K562 (cell line): ENCODE results near the gene ZSWIM1. TPM values are rescaled to one million over a fixed set of nuclear protein-coding genes. Genes with fewer than 3 reads are reported as not detected.

Source experiments
- ATAC-seq: fragments of 200-7000 bp; cut with Tn5 transposase; 3 replicates; pipeline ENCODE4 v1.9.1; 2020; ENCODE audit warnings: moderate library complexity
- BruUV-seq: library from RNA; stranded (reverse); fragments of 400-500 nt; replicated peaks from 2 replicates; lab custom pipeline; 2021; lab: Mats Ljungman, UMichigan
- CTCF ChIA-PET: fragments of 300-600 bp; formaldehyde crosslinking; extraction: SDS; loops from one replicate; lab custom pipeline; 2021; ENCODE audit warnings: low intra/inter-chr PET ratio; lab: Yijun Ruan, JAX
- POLR2A ChIA-PET: fragments of 300-600, 350-650 bp; sonication (Branson Sonifier 250); formaldehyde crosslinking; extraction: SDS; loops from one replicate; lab custom pipeline; 2021; ENCODE audit warnings: antibody characterized with exemption, inconsistent platforms; lab: Yijun Ruan, JAX
- DNase-seq, 4 experiments: peaks; one replicate each; pipeline versions ENCODE4 v3.0.0 to v3.0.0-alpha.2; 2011 to 2018; ENCODE audit warnings: low spot score in 3 of 4, mixed read lengths in 3 of 4; ENCODE audit errors: extremely low read depth in 1 of 4
- FAIRE-seq: peaks from 2 replicates; lab custom pipeline; 2011; peaks lifted over from hg19 to GRCh38; lab: Jason Lieb, UNC
- H2AFZ ChIP-seq: 2 replicates; pipeline ENCODE4 v1.6.0; 2011; ENCODE audit warnings: low read depth, low read length, control low read depth, inconsistent platforms
- H3K27ac ChIP-seq: fragments of 200-600 bp; 3 replicates; pipeline ENCODE4 v1.8.0; 2011; ENCODE audit warnings: low read depth, mild to moderate bottlenecking, control low read depth, inconsistent platforms, low read length, moderate library complexity, mixed read lengths; ENCODE audit errors: extremely low read depth
- H3K27me3 ChIP-seq, 2 experiments: fragments of 300-600 bp in 1 of 2; 2 replicates in 1 of 2; 3 replicates in 1 of 2; pipeline versions ENCODE4 v1.6.0 to v1.8.0; 2011; ENCODE audit warnings: inconsistent platforms in 2 of 2, low read length in 2 of 2, mild to moderate bottlenecking in 1 of 2, mixed read lengths in 1 of 2, moderate library complexity in 1 of 2; ENCODE audit not compliant: control insufficient read depth in 2 of 2, insufficient read depth in 2 of 2
- H3K36me3 ChIP-seq: fragments of 300-600 bp; 3 replicates; pipeline ENCODE4 v1.8.0; 2011; ENCODE audit warnings: mild to moderate bottlenecking, low read length, inconsistent platforms; ENCODE audit not compliant: control insufficient read depth, insufficient read depth
- H3K4me1 ChIP-seq, 2 experiments: fragments of 200-600 bp in 1 of 2; replicated peaks in 1 of 2; 2 replicates in 1 of 2; 3 replicates in 1 of 2; pipeline versions ENCODE4 v1.5.1 to v1.8.0; 2011; ENCODE audit warnings: inconsistent platforms in 2 of 2, low read length in 2 of 2, mild to moderate bottlenecking in 1 of 2, mixed read lengths in 1 of 2, moderate library complexity in 1 of 2; ENCODE audit not compliant: control insufficient read depth in 2 of 2, insufficient read depth in 2 of 2
- H3K4me2 ChIP-seq: 2 replicates; pipeline ENCODE4 v1.6.1; 2011; ENCODE audit warnings: low read length, control low read depth, inconsistent platforms, mixed read lengths; ENCODE audit not compliant: insufficient read depth
- H3K4me3 ChIP-seq: fragments of 200-600 bp; sonication (generic), shearing (Covaris generic); 2 replicates; pipeline ENCODE4 v1.5.1; 2016; ENCODE audit warnings: control low read depth, inconsistent platforms
- H3K79me2 ChIP-seq: fragments of 200-600 bp; 3 replicates; pipeline ENCODE4 v1.8.0; 2011; ENCODE audit warnings: low read length, inconsistent platforms; ENCODE audit not compliant: control insufficient read depth, insufficient read depth
- H3K9ac ChIP-seq, 2 experiments: 2 replicates each; pipeline versions ENCODE4 v1.6.0 to v1.6.1; 2011; ENCODE audit warnings: low read depth in 2 of 2, low read length in 2 of 2, control low read depth in 1 of 2, inconsistent platforms in 1 of 2, mild to moderate bottlenecking in 1 of 2, mixed read lengths in 1 of 2; ENCODE audit not compliant: insufficient read depth in 1 of 2
- H3K9me1 ChIP-seq: one replicate; pipeline ENCODE4 v1.6.0; 2011; ENCODE audit warnings: inconsistent platforms, mild to moderate bottlenecking, low read length, moderate library complexity; ENCODE audit not compliant: control insufficient read depth, insufficient read depth
- H3K9me3 ChIP-seq: replicated peaks from 2 replicates; pipeline ENCODE4 v1.5.1; 2011; ENCODE audit warnings: low read depth, low read length, inconsistent platforms; ENCODE audit not compliant: control insufficient read depth, insufficient read depth
- H4K20me1 ChIP-seq: replicated peaks from 2 replicates; pipeline ENCODE4 v1.6.1; 2011; ENCODE audit warnings: low read length, inconsistent platforms, mixed read lengths; ENCODE audit not compliant: control insufficient read depth, insufficient read depth
- HMG20B ChIP-seq: fragments of 250-450 bp; sonication (Bioruptor Pico); IDR thresholded peaks from 2 replicates; pipeline ENCODE4 v1.5.0; 2021; ENCODE audit warnings: mild to moderate bottlenecking
- KDM5B ChIP-seq: fragments of 200-600 bp; sonication (generic); IDR thresholded peaks from 2 replicates; pipeline ENCODE4 v1.6.1; 2012; ENCODE audit warnings: low read depth, mild to moderate bottlenecking, moderate library complexity, low read length, control low read depth, inconsistent platforms; ENCODE audit not compliant: insufficient replicate concordance
- POLR2G ChIP-seq: fragments of 200-400 bp; formaldehyde crosslinking; IDR thresholded peaks from 2 replicates; pipeline ENCODE4 v1.6.1; 2017; ENCODE audit warnings: low read depth, mild to moderate bottlenecking, antibody characterized with exemption, low read length, moderate library complexity
- RBFOX2 ChIP-seq: fragments of 200-400 bp; formaldehyde crosslinking; IDR thresholded peaks from 2 replicates; pipeline ENCODE4 v1.6.1; 2017; ENCODE audit warnings: low read depth, mild to moderate bottlenecking, low read length, moderate library complexity
- WGBS: fragments of 100-300 bp; shearing (Covaris generic); methylation state at CpG from one replicate; pipeline ENCODE4 v1.1.6; 2016; ENCODE audit warnings: low coverage, mixed read lengths; ENCODE audit not compliant: insufficient coverage; ENCODE audit errors: missing lambda C conversion rate; 5-methylcytosine and 5-hydroxymethylcytosine counted together
- in situ Hi-C: fragments of 300-500 bp; cut with MboI; formaldehyde crosslinking; loops from 4 replicates; pipeline ENCODE4 v1.15.0; 2018; ENCODE audit warnings: inconsistent platforms, mixed read lengths
- intact Hi-C: fragments of 100-400 bp; cut with micrococcal nuclease; formaldehyde crosslinking; loops from 2 replicates; pipeline ENCODE4 v1.14.2; 2022
- polyA plus RNA-seq, 8 experiments: library from polyadenylated mRNA; depleted of rRNA in 4 of 8; stranded (reverse) in 5 of 8; unstranded in 3 of 8; fragments of >200 nt; fragmentation: Nextera tagmentation in 2 of 8; fragmentation: Illumina TruSeq in 1 of 8; extraction: Ambion mirVana in 2 of 8; extraction: Trizol in 1 of 8; gene quantifications; 2 replicates each; pipeline versions ENCODE4 v1.2.1 to v1.2.3, GENCODE V29; 2011 to 2014; ENCODE audit warnings: inconsistent platforms in 1 of 8, missing spikeins in 1 of 8
- total RNA-seq, 7 experiments: library from RNA; depleted of rRNA in 6 of 7; stranded (reverse); fragments of >200 nt in 6 of 7; fragmentation: Illumina TruSeq in 2 of 7; extraction: Trizol in 2 of 7; gene quantifications; 2 replicates each; pipeline versions ENCODE4 v1.2.1 to v1.2.3, GENCODE V29; 2011 to 2021; ENCODE audit warnings: low replicate concordance in 1 of 7

ZSWIM1 gene
- total and polyA plus RNA-seq, 9 of the 15 experiments (the other 6 are each of a cell fraction or from before 2014, with no cell fraction given): 2.5 to 15.6 (median 9.5) TPM

DNA sequence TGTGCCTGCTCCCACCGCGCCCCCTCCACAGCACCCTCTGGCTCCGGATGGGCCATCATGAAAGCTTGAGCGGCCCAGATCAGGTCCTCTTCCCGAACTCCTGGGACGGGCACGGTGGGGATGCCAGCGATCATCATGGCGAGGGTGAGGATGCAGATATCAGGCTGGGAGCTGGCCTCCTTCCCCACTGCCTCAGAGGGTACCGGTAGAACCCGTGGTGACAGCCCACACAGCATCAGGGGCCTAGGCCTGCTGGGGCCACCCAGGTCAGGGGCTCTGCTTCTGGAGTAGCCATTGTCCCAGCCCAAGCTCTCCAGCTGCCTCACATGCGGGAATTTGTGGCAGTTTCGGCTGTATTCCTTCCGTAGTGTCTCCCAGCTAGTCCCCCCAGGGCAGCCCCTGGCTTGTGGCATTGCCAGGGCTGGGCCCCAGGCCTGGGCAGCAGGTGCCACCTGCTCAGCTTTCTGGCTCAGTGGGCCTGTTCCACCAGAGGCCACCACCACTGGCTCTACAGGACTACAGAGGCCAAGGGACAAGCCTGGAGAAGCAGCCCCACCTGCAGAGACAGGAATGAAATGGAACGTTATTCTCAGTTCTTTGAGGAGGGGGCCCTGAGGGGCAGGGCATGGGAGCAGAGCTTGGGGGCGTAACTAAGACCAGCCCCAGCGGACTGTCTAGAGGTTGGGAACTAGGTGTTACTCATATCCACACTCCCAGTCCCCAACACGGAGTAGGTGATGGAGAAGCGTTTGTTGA is 5.7 kb downstream of the ZSWIM1 start:
- Histone ChIP-seq H3K27me3 (no peaks in the 10 kb centered on the region), H3K4me2 (no peak overlapping the region), H3K4me1 (peaks cover 19 to 44% of the 10 kb centered on the region in 2 experiments), H3K9me1 (peaks cover 4% of the 10 kb centered on the region), H3K79me2 (peaks cover 30% of the 10 kb centered on the region), H3K9me3 (no peaks in the 10 kb centered on the region), H3K4me3 (no peak overlapping the region), H3K9ac (peak overlapping the region in 1 of 2 experiments; percentile 59; a peak in 1 of 4 replicates), H3K36me3 (peaks cover 36% of the 10 kb centered on the region; the same call in 2 of the 3 replicates), H4K20me1 (no peaks in the 10 kb centered on the region), H3K27ac (no peak overlapping the region), H2AFZ (no peak overlapping the region)
- DNase-seq (no peak), ATAC-seq (no peak), FAIRE-seq (no peak)
- intact Hi-C loops (loop anchor here (5.0 to 10.0 kb wide), 2 partner anchors 52 to 89 kb away; partner anchors contain the start of gene SNX21), in situ Hi-C loops (no loop called here)
- BruUV-seq: no TSS peak
- ChIA-PET CTCF (interaction anchor here (0.7 kb wide), 1 partner anchor 62 kb away, joined by 3 read pairs; no protein-coding TSS in a partner anchor), POLR2A (interaction anchor here (1.0 to 1.2 kb wide), 2 partner anchors 16 to 88 kb away, joined by 3 to 4 read pairs; no protein-coding TSS in a partner anchor)
- WGBS: 92% methylated on average over 16 of the region's 19 CpGs
- TF ChIP-seq POLR2G: peak; percentile 64
- peak; percentile 55; the same call in 1 of the 2 replicates for TF ChIP-seq RBFOX2
- TF ChIP-seq KDM5B: peak; percentile 39
- TF ChIP-seq HMG20B (CRISPR knock-in tag): no peak
